Epidermal melanocyte (primary cell): ENCODE measurements around the gene ARCN1.
A peak's percentile ranks its signal among the peaks of the same experiment; 100 is the strongest.

Experiments
- DNase-seq: peaks from one replicate; pipeline ENCODE4 v3.0.0; 2011; ENCODE audit warnings: low spot score; ENCODE audit not compliant: insufficient read length

The ARCN1 gene

DNA sequence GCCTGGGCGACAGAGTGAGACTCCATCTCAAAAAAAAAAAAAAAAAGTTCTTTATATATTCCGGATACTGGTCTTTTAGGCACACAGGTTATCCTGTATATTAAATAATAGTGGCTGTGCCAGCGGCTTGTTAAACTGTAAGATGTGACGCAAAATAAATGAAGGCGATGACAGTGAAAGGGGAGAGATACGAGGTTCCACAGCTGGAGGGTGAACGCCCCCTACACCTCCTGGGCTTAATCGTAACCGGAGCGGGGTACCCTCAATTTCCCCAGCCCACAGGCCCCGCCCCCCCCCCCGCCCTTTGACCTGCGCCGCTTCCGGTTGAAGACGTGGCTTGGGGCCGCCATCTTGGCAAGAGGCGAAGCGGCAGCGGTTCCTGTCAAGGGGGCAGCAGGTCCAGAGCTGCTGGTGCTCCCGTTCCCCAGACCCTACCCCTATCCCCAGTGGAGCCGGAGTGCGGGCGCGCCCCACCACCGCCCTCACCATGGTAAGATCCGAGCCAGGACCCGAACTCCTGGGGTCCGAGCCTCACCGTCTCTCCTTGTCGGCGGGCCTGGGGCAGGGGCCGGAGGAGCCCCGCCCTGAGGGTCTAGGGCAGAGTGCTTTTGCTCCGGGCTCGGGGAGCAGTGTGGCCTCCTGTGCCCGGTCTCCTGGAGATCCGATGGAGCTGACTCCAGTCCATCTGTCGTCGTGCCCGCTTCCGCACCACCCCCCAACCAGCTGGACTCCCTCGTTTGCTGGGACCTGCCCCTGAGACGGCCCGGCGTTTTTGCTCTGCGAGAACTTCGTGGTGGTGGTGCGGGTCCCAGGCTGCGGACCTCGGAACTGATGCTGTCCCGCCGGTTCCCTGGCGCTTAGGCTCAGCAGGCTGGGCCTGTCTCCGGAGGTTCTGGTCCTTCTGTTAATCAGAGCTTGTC, at the start of gene ARCN1:
Gene ARCN1, plus strand, starts transcription at position 349 of the 920 bp plus-strand sequence. Its CDS starts 139 bp downstream, at position 488.
- DNase-seq = peak; percentile 73

DNA sequence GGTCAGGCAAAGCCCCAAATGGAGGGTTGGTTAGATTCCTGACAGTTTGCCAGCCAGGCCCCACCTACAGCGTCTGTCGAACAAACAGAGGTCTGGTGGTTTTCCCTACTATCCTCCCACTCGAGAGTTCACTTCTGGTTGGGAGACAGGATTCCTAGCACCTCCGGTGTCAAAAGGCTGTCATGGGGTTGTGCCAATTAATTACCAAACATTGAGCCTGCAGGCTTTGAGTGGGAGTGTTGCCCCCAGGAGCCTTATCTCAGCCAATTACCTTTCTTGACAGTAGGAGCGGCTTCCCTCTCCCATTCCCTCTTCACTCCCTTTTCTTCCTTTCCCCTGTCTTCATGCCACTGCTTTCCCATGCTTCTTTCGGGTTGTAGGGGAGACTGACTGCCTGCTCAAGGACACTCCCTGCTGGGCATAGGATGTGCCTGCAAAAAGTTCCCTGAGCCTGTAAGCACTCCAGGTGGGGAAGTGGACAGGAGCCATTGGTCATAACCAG, 49.6 kb upstream of the ARCN1 start:
- no peak for DNase-seq

DNA sequence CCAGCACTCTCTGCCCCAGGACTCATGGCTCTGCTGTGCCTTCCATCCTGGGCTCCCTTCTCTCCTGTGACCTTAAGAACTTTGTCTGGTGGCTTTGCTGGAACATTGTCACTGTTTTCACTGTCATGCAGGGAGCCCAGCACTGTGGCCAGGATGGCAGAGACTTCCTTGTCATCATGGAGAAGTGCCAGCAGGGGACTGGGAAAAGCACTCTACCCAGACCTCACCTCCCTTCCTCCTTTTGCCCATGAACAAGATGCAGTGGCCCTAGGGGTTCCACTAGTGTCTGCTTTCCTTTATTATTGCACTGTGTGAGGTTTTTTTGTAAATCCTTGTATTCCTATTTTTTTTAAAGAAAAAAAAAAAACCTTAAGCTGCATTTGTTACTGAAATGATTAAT, 47.9 kb upstream of the ARCN1 start:
- no peak for DNase-seq

DNA sequence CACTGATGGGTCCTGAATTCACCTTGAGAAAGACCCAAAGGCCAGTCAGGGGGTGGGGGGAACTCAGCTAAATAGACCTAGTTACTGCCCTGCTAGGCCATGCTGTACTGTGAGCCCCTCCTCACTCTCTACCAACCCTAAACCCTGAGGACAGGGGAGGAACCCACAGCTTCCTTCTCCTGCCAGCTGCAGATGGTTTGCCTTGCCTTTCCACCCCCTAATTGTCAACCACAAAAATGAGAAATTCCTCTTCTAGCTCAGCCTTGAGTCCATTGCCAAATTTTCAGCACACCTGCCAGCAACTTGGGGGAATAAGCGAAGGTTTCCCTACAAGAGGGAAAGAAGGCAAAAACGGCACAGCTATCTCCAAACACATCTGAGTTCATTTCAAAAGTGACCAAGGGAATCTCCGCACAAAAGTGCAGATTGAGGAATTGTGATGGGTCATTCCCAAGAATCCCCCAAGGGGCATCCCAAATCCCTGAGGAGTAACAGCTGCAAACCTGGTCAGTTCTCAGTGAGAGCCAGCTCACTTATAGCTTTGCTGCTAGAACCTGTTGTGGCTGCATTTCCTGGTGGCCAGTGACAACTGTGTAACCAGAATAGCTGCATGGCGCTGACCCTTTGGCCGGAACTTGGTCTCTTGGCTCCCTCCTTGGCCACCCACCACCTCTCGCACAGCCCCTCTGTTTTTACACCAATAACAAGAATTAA, 47.3 kb upstream of the ARCN1 start:
- no peak for DNase-seq

DNA sequence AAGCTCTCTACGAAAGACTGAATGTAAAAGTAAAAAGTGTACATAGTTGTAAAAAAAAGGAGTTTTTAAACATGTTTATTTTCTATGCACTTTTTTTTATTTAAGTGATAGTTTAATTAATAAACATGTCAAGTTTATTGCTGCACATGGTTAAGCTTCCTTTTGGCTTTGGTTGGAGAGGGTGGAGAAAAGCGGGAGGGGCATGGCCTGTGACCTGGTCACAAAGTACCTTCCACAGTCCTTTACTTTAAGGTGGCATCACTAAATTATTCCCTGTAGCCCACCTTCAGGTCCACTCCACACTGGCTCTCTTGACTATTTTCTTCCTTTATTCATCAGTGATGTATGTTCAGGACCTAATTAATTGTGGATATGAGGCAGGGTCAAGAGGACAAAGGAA, 45.5 kb upstream of the ARCN1 start:
- DNase-seq = no peak

- DNase-seq = no peak
Observed at GRCh38 chr11:118527109-118527508, 45.1 kb upstream of the ARCN1 start, which contains the start of gene TTC36. TSS of gene TTC36 (plus strand) at chr11:118527474. CDS start at chr11:118527495, 21 bp downstream.

- no peak for DNase-seq
Observed at GRCh38 chr11:118528511-118528910, 43.7 kb upstream of the ARCN1 start.

DNA sequence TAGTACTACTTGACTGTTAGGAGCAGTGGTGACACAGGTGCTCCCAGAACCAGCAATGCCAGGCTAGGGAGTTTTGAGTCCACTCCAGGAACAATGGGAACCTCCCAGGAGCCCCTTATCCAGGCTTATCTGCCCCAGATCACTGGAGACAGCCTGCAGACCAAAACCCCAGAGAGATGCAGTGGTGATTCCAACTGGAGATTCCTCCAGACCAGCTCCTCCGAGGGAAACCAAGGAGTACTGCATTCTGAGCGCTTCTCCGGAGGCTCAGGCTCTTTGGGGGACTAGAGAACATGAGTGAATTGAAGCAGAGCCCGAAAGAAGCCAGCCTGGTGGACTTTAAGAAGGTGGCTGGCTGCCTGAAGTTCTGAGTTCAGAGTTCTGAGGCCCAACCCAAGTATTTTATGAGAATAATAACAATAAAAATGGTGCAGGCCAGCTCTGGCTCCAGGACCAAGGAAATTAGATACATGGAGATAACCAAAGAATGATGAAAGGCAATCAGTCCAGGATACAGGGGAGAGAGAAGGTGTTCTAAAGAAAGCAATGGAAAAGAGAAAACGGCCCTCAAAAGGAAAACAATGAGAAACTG, 42.5 kb upstream of the ARCN1 start:
- DNase-seq = no peak

DNA sequence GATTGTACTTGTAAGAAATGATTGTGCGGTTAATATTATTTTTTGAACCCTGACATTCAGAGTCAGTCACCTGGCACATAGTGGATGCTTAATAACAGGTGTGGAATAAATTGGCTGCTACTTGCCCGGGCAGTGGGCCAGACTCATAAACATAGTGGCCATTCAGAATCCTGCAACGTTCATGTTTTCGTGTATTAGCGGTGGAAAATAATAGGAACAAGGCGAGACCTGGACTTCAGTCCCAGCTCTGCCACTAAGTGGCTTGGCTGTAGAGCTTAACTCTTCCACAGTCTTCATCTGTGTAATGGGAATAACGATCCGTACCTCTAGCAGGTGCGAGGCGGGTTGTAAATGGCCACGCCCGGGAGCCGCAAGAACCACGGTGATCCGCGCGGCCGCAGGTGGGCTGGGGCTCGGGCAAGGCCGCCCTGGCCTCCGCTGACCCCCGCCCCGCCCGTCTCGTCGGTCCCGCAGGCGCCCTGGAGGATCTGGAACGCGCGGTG, 42.0 kb upstream of the ARCN1 start:
- DNase-seq = no peak

DNA sequence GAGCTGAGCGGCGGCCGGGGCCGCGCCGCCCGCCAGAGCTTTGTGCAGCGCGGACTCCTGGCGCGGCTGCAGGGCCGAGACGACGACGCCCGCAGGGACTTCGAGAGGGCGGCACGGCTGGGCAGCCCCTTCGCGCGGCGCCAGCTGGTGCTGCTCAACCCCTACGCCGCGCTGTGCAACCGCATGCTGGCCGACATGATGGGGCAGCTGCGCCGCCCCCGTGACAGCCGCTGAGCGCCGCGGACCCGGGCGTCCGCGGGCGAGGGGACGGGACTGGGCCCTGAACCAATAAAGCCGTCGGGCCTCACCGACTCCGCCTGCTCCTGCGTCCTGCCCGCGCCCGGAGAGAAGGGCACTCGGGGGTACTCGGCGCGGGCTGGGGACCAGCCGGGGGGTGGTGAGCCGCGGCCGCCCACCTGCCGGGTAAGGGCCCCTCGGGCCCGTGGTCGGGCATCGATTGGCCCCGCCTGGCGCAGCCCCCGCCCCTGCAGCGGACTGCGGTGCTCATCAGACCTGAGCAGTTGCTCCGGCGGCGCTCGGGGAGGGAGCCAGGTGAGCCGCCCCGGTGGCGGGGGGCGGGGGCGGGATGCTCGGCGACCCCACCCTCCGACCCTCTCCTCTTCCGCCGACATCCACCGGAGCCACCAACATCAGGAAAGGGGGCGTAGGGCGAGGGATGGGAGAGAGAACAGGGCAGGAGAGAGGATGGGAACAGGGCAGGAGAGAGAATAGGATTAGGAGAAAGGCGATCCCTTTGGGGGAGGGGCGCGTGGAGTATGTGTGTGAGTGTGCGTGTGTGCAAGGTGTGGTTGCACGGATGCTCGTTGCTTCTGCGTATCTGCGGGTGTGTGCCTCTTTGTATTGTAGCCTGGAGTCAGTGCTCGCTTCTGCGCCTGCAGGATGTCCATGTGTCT, 41.3 kb upstream of the ARCN1 start, which contains the start of gene TMEM25:
Gene TMEM25, plus strand, starts transcription at position 510 of the 914 bp plus-strand sequence. CDS start 610 bp downstream, outside the sequence.
- peak; percentile 71 for DNase-seq

DNA sequence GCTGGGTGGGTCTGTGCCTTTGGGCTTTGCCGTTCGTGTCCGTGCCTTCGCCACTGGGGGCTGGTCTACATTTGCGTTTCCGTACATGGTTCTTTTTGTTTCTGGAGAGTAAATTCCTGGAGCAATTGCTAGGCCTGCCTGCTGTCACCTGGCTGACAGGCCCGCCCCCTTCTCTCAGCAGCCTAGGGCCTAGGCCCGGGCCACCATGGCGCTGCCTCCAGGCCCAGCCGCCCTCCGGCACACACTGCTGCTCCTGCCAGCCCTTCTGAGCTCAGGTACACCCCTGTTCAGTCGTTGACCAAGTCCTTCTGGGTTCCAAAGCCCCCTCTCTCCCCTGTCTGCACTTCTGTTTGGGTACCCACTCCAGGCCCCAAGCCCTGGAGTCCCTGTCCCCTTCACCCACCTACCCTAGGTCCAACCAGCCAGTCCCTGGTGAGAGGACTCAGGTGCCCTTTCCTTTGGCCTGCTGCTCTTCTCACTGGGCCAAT, 40.6 kb upstream of the ARCN1 start:
- DNase-seq = no peak

GRCh38 chr11:118532091-118532490, 40.1 kb upstream of the ARCN1 start:
- no peak for DNase-seq

DNA sequence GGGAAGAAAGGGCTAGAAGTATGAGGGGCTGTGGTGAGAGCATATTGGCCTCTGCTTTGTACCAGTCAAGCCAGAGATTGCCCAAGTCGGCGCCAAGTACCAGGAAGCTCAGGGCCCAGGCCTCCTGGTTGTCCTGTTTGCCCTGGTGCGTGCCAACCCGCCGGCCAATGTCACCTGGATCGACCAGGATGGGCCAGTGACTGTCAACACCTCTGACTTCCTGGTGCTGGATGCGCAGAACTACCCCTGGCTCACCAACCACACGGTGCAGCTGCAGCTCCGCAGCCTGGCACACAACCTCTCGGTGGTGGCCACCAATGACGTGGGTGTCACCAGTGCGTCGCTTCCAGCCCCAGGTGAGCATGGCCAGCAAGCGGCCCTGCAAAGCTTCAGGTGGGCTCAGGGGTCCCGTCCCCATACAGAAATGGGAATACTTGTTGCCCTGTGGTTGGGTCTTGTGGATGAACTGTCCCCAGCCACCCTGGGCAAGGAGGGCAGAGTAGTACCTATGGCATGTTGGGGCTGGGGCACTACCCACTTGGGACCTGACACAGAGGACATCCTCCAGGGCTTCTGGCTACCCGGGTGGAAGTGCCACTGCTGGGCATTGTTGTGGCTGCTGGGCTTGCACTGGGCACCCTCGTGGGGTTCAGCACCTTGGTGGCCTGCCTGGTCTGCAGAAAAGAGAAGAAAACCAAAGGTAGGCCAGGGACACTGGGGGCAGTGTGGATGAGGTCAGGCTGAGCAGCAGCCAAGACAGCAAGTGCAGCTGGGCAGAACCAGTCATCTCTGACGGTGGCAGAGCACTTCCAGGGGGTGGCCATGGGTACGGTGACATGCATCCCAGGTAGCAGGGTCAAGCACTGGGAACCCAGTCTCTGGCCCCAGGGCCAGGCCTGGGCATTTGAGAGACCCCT, 39.1 kb upstream of the ARCN1 start:
- no peak for DNase-seq

GRCh38 chr11:118533769-118534729, 38.2 kb upstream of the ARCN1 start:
- DNase-seq = peak; percentile 79

DNA sequence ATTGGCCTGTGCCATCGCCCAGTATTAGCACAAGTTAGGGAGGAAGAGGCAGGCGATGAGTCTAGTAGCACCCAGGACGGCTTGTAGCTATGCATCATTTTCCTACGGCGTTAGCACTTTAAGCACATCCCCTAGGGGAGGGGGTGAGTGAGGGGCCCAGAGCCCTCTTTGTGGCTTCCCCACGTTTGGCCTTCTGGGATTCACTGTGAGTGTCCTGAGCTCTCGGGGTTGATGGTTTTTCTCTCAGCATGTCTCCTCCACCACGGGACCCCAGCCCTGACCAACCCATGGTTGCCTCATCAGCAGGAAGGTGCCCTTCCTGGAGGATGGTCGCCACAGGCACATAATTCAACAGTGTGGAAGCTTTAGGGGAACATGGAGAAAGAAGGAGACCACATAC, 36.9 kb upstream of the ARCN1 start:
- DNase-seq = no peak

DNA sequence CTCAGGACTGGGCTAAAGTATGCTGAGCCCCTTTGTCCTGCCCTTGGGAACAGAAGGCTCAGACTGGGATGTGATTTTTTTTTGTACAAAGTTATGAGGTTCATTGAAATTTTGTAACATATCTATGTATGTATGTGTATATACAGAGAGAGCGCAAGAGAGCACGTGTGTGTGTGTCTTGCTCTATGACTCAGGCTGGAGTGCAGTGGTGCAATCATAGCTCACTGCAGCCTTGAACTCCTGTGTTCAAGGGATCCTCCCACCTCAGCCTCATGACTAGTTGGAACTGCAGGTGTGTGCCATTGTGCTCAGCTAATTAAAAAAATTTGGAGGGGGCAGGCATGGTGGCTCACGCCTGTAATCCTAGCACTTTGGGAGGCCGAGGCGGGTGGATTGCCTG, 35.5 kb upstream of the ARCN1 start:
- DNase-seq = no peak

- no peak for DNase-seq
Observed at GRCh38 chr11:118537409-118537980, 34.7 kb upstream of the ARCN1 start.
